NCI-H2196 treated with DMSO at 0.1 percent for 48 hours (cell line): ENCODE data around the gene CYP2E1.
"Not testable (repeated sequence)": the region's sequence is repeated elsewhere in the genome, so short reads cannot be mapped to it uniquely, and the experiment has no call there.

Experiments used
- DNase-seq: peaks from one replicate; lab custom pipeline; 2025; ENCODE audit not compliant: unreplicated experiment; lab: John Stamatoyannopoulos, UW

Gene CYP2E1

DNA sequence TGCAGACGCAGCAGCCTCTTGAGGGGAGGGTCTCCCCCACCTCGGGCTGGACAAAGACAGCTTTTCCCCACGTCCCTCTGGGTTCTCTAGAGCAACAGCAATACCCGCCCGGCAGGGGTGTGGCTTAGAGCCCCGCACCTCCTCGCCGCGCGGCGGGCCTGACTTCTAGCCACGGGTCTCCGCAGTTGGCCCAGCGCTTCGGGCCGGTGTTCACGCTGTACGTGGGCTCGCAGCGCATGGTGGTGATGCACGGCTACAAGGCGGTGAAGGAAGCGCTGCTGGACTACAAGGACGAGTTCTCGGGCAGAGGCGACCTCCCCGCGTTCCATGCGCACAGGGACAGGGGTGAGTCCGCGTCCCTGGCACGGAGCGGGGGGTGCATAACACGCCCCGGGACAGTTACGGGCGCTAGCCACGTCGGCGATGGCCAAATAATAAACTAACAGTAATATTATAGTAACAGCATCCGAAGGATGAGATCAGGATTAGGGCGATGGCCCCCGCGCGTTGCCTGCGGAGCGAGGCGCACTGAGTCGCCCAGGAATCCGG is 1.2 kb downstream of the CYP2E1 start:
- DNase-seq: no peak

DNA sequence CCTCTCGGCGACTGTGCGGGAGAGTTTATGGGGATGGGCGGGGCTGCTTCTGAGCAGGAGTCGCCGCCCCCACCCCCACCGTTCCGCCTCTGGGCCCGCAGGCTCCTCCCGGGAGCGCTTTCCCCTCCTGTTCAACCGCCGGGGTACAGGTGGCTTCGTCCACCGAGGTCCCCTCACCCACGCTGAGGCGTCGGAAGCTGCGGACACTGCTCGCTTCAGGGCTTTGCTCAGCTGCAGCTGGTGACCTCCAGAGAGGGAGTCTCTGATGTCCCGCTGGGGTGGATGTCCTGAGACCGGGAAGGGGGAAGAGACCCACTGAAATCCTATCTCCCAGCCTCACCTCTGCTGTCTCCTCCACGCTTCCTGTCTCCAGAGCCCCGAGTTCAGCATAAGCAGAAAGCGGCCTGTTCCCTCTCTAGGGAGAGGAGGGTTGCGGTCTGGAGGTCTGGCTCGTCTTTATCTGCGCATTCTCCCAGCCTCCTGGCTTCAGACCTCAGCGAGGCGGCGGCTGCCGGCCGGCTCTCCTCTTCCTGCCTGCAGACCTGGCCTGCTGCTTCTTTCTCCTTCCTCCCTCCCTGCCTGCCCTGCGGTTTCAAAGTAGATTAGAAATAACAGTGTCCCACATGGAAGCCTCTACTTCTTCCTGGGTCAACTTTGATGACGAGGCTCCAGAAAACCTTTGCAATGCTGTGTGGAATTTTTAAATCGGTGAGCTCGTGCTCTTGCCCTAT is 1.8 kb downstream of the CYP2E1 start:
- DNase-seq: no peak

DNA sequence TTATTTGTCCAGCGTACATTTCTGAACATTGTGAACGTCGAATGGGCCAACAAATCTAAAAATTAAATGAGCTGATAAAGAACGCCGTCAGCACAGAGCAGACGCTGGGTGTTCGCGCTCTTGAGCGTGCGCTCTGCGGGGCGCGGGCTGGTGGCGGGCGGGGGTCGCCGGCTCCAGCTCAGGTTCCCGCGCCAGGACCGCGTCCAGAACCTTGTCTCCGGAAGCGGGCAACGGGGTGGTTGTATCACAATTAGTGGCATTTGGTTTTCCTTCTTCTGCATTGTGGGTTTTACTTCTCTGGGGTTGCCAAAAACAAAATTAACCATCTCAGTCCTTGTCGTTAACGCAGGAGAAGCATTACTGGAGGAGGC is 2.4 kb downstream of the CYP2E1 start:
- no peak for DNase-seq

DNA sequence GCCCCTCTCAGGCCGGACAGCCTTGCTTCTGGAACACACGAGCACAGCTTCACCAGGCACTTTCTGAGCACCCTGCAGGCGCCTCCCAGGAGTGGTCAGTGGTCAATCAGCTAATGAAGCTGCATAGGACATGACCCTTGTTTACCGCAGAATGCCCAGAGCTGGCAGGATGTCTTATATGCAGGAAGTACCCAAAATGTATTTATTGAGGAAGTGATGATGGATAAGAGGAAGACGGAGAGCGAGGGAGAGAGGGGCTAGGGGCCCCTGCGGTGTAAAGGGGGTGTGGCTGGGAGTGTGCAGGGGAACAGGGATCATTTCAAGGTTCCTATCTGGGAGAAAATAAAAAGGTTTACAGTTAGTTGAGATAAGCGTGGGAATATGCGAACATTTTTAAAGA is 3.3 kb downstream of the CYP2E1 start:
- no peak for DNase-seq

DNA sequence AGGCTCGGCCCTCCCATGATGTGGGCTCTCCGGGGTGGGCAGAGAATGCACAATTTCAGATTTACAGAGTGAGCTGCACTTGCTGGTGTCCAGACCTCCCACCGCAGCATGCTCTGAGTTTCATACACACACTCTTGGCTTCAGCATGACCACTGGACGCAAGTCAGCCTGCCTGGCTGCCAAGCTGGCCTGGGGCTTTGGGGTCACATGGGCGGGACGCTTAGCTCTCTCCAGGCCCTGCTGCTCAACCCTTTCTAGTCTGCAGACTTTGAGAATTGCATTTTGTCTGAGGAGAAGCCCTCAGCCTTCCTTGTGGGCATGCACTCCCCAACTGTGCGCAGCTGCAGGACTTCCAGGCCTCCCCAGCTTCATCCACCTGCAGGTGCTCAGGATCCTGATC is 5.7 kb downstream of the CYP2E1 start:
- DNase-seq: no peak

DNA sequence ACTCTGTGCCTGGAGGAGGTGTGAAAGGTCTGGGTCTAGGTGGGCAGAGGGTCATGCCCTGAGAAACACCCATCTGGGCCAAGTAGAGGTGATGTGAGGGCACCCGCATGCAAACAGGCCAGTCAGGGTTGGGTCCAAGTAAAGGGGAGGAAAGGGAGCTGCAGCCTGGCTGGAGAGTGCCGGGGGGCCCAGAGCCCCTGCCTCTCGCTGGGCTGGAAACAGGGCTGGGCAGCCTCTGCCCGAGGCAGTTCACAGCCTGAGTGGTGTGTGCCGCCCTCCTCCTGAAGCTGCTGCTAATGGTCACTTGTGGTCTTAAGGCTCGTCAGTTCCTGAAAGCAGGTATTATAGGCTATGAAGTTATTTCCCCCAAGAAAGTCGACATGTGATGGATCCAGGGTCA is 7.3 kb downstream of the CYP2E1 start:
- DNase-seq: no peak

DNA sequence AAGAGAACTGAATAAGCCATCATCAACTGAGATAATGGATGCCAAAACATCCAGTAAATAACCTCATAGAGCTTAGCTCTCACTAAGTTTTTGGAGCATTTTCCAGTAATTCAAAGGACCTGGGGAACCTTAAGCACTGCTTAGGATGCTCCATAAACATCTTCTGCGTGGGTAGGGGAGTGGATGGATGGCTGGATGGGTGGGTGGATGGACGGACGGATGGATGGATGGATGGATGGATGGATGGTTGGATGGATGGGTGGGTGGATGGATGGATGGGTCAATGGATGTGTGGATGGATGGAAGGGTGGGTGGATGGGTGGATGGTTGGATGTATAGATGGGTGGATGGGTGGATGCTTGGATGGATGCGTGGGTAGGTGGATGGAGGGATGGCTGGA is 9.0 kb downstream of the CYP2E1 start:
- no peak for DNase-seq

DNA sequence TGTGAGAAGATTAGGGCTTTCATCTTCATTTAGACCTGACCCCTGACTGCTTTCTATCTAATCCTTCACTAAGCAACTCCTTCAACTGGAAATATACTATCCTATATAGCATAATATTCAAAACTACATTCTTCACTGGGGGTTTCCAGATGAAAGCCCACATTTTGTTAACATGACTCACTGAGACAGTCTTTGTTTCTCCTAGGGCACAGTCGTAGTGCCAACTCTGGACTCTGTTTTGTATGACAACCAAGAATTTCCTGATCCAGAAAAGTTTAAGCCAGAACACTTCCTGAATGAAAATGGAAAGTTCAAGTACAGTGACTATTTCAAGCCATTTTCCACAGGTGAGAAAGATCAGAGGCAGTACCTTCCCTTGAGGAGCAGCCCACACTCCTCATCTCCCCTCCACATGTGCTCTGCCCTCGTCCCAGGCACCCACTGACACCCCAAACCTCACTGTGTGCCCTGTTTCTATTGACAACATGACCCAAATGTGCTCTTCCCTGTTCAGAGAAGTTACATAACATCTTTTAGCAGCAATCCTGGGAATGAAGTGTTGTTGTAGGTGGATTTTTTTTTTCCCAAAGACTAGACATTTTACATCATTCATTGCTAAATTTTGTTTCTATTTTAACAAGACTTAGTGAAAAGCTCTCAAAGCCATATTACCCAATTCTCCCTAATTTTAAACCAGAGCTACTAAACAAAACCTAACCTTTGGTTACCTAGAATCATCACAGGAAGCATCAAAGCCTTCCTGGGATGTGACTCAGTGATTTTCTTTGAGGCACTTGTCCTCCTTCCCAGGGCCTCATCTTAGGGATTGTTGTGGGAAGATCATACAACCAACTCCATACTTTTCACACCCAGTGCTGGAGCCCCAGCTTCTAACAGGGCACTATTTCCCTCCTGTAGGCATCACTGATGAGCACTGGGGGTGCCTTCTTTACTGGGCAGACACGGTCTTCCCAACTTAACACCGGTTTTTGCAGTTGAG is 10.7 kb downstream of the CYP2E1 start:
- DNase-seq: no peak

DNA sequence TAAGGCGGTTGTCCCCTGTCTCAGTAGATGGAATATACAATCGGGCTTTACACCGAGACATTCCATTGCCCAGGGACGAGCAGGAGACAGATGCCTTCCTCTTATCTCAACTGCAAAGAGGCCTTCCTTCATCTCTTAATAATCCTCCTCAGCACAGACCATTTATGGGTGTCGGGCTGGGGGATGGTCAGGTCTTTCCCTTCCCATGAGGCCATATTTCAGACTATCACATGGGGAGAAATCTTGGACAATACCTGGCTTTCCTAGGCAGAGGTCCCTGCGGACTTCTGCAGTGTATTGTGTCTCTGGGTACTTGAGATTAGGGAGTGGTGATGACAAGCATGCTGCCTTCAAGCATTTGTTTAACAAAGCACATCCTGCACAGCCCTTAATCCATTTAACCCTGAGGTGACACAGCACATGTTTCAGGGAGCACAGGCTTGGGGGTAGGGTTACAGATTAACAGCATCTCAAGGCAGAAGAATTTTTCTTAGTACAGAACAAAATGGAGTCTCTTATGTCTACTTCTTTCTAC is 14.3 kb downstream of the CYP2E1 start:
- not testable (repeated sequence) for DNase-seq

DNA sequence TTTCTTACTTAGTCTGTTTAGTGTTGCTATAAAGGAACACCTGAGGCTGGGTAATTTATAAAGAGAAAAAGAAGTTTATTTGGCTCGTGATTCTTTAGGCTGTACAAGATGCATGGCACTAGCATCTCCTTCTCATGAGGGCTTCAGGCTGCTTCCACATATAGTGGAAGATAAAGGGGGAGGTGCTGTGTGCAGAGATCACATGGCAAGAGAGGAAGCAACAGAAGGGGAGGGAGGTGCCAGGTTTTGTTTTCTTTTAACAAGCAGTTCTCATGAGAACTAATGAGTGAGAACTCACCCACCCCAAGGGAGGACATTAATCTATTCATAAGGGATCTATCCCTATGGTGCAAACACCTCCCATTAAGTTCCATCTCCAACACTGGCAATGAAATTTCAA is 17.3 kb downstream of the CYP2E1 start:
- no peak for DNase-seq

DNA sequence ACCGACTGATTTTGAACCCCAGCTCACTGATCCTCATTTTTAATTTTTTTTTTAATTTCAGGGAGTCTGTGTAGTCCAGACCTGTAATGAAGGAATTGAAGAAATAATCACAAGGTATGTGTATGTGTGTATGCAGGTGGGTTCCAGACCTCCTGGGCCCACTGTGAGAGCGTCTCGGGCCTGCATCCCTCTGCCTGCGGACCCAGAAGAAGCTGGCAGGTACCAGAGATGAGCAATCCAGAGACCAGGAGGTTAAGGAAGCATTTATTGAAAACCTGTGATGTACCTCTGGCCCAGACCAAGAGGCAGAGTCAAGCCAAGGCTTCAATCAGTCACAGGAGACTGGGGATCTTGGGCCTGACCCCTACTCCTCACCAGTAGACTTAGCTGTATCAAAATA is 27.4 kb downstream of the CYP2E1 start:
- no peak for DNase-seq

DNA sequence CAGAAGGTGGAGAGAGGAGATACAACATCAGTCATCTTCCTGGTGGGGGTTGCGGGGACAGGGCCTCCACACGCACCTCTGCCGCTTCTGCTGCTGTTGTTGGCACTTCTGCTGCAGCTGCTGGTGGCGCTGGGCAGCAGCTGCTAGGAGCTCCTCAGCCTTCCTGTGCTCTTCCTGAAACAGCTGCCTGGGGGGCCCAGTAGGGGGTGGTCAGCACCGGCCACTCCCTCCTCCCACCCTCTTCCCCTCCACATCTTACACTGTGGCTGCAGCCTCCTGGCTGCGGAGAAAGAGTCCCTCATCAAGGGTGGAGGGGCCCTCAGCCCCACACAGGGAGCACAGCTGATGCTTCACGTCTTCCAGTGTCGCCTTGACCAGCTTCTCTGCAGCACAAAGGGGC is 28.4 kb downstream of the CYP2E1 start:
- DNase-seq: no peak

DNA sequence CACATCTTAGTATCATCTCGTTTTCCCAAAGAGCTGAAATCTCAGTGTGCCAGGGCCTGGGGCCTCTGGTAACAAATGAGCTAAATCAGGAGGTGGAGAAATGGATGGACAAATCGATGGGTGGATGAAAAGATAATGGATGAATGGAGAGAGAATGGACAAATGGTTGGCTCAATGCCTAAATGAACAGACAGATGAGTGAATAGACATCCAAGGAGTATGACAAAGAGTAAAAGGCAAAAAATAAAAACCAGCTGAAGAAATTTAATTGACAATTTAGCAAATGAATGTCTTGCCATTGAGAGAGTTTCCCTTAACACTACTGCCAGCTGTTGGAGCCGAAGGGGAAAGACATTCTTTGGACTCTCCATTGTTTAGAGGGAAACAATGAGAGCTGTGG is 30.2 kb downstream of the CYP2E1 start:
- DNase-seq: no peak

DNA sequence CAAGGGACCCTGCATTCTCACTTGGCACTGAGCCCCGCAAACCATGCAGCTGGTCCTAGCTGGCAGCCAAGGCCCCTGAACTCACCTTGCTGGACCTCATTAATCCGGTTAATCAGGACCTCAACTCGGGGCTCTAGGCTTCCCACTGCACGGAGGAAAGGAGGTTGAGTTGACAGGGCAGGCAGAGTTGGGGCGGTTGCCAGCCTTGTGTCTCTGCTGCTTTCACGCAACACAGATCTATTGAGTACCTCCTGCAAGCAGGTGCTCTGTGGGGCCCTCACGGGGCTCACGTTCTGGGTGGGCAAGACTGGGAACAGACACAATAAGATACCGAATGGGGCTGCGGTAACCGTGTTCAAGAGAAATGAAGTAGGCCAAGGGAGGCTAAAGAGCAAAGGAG is 32.1 kb downstream of the CYP2E1 start:
- no peak for DNase-seq

DNA sequence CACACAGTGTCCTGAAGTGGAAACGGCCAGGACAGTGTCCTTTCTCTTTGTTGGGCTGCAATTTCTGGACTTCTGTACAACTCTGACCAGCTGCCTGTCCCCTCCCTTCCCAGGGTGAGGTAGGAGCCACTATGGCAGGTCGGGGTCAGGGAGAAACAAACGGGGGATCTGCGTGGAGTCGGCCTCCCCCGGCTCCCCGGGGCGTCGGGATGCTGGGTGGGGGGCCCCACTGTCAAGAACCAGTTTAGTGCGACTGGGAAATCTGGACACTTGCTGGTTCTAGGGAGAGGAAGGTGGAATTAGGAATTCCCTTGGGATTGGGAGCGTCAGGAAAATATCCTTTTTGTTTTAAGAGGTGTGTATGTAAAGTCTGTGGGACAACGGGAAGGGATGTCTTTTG is 37.7 kb downstream of the CYP2E1 start:
- DNase-seq: no peak

DNA sequence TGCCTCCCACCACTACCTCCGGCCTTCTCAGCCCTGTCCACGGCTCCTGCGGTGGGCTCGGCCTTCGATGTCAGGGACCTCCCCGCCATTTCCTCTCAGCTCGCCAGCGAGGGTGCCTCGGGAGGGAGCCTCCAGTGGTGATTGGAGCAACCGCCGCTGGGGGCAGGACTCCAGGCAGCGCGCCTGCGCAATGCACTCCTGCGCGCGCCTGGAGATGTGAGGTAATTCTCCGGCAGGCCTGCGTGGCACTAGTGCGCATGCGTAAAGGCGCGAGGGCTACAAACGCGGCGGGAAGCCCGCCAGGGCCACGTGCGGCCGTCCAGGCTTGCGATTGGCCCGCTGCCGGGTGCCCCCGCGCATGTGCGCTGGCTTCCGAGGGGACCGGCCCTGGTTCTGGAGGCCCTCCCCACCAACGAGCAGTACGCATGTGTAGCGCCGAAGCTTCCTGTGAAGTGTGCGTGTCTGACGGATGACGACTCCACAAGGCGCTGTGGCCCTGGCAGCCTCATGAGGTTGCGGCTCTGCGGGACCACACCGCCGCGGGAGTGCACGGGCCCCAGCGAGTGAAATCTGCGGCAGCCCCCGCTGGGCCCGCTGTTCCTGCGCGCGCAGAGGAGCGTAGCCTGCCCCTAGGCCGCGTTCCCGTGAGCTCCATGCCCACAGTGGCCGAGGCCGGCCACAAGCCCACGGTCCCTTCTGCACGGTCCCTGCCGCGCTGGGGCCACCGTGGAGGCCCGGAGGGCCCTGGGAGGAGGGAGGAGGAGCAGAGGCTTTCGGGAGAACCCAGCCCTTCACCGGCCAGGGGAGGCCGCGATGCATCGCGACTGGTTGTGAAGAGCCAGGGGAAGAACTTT is 38.5 kb downstream of the CYP2E1 start, which contains the start of gene SYCE1:
Gene SYCE1 (minus strand): TSS at position 143 of the 854 bp plus-strand sequence. CDS start 54 bp downstream, at position 89.
- DNase-seq: no peak

DNA sequence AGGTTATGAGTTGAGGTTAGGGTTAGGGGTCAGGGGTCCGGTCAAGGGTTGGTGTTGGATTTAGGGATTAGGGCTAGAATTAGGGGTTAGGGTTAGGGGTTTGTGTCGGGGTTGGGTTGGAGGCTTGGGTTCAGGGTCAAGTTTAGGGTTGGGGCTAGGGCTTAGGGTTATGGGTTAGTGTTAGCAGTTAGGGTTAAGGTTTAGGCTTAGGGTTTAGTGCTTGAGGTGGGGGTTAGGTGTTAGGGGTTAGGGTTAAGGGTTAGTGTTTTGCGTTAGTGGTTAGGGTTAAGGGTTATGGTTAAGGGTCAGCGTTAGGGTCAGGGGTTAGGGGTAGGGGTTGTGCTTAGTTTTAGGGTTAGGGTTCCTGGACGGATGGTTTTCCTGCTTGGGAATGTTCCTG is 40.0 kb downstream of the CYP2E1 start:
- DNase-seq: no peak

DNA sequence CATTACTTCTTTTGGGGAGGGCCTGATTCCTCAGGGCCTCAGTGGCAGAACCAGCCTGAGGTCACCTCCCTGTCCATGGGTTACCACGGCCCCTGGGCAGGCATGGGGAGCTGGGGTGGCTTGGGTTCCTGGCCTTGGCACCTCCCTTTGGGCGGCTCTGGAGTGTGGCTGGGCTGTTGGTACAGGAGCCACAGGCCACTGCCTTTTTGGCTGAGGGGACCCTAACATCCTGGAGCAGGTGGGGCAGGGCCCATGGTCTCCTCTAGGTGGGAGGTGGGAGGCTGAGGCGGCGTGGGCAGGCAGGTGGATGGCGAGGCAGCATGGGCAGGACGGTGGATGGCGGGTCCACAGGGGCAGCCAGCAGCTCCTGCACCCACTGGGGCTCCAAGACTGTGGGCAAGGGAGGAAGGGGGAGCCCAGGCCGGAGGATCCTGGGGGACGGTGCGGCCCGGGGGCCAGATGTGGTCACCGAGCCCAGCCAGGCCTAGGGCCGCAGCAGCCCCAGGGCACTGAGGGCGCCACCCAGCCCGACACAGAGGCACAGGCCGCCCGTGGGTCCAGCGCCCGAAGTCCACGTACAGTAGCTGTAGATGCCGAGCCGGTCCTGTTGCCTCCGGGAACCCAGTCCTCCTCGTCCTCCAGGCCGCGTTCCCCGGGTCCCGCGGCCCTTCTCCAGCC is 40.6 kb downstream of the CYP2E1 start:
- no peak for DNase-seq

DNA sequence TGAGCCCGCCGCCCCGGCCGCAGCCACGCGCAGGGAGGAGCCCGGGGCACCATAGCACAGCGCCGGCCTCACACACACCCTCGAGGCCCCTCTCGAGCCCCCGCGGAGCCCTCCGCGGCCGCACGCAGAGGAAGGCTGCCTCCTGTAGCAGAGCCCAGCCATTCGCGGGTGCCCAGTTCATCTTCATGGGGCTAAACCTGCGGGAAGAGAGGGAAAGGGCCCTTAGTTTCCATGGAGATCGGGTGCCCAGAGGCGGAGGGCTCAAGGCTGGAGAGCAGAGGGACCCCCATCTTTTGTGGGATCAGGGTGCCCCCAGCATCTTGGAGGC is 41.1 kb downstream of the CYP2E1 start:
- no peak for DNase-seq

DNA sequence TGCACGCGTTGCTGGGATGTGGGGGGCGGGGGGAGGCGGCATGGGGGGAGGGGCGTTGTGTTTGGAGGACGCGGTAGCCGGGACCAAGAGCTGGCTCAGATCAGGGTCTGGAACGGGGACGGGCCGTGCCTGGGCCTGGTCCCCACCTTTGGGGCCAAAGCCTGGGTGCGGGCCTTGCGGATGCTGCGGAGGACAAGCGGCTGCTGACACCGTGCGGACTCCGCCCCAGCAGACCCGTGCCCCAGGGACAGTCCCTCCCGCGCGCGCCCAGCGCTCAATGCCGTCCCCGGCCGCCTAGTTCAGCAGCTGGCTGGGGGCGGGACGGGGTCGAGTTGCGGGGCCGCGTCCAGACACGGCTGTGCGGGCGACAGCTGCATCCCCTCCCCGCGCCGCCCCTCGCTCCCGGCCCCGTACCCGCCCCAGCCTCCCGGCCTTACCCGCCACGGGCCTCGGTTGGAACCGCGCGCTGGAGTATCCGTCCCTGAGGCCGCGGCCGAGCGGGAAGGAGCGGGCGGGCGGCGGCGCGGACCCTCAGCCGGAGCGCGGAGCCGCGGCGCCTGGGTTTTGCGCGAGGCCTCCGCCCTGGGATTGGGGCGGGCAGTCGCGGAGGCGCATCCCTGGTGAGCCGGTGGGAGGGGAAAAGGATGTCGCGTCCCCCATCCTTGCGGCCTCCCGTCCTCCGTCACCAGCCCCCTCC is 41.8 kb downstream of the CYP2E1 start:
- DNase-seq: not testable (repeated sequence)
